ENCODE measurements around the gene UTY.

DNA sequence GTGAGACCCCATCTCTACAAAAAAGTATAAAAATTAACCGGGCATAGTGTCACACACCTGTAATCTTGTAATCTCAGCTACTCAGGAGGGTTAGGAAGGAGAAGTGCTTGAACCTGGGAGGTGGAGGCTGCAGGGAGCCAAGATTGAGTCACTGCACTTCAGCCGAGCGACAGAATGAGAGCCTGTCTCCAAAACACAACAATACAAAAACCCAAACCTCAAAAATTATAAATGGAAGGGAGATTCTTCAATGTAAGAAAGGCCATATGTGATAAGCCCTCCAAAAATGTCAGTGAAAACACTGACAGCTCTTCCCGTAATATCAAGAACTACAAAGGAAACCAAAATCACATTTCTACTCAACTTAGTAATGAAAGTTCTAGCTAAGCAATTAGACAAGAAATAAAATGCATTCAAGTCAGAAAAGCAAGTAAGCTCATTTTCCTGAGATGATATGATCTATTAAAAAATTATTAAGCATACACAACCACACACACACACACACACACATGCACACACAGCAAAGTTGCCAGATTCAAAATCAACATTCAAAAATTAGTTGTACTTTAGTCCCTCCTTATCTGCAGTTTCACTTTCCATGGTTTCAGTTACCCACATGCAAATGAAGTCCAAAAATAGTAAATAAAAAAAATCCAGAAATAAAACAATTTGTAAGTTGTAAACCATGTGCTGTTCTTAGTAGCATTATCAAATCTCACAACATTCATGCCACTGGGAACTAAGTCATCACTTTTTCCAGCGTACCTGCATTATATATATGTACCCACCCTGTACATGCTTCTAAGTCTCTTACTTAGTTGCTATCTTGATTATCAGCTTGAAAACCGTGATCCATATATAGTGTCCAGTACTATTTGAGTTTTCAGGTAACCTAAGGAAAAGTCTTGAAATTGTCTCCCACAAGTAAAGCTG is 108.7 kb downstream of the UTY start:
- TF ChIP-seq CREB1 (IDR thresholded peaks at IDR 0.05) (no peak), CREB1 (CRISPR knock-in tag; IDR thresholded peaks at IDR 0.05) (no peak), EP300 (IDR thresholded peaks at IDR 0.05; ENCODE audit: low read depth in 2 of 2, low read length in 2 of 2) (no peak), EP300 (CRISPR knock-in tag; IDR thresholded peaks at IDR 0.05; ENCODE audit: borderline replicate concordance) (no peak), ZSCAN21 (CRISPR knock-in tag; IDR thresholded peaks at IDR 0.05; ENCODE audit: borderline replicate concordance) (no peak), LCORL (IDR thresholded peaks at IDR 0.05) (no peak), LCORL (CRISPR knock-in tag; IDR thresholded peaks at IDR 0.05) (no peak)
- TF ChIP-seq, protein P1, sequence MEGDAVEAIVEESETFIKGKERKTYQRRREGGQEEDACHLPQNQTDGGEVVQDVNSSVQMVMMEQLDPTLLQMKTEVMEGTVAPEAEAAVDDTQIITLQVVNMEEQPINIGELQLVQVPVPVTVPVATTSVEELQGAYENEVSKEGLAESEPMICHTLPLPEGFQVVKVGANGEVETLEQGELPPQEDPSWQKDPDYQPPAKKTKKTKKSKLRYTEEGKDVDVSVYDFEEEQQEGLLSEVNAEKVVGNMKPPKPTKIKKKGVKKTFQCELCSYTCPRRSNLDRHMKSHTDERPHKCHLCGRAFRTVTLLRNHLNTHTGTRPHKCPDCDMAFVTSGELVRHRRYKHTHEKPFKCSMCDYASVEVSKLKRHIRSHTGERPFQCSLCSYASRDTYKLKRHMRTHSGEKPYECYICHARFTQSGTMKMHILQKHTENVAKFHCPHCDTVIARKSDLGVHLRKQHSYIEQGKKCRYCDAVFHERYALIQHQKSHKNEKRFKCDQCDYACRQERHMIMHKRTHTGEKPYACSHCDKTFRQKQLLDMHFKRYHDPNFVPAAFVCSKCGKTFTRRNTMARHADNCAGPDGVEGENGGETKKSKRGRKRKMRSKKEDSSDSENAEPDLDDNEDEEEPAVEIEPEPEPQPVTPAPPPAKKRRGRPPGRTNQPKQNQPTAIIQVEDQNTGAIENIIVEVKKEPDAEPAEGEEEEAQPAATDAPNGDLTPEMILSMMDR (CRISPR knock-in tag; IDR thresholded peaks at IDR 0.05): no peak
- TF ChIP-seq, protein P2, sequence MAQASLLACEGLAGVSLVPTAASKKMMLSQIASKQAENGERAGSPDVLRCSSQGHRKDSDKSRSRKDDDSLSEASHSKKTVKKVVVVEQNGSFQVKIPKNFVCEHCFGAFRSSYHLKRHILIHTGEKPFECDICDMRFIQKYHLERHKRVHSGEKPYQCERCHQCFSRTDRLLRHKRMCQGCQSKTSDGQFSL (CRISPR knock-in tag; IDR thresholded peaks at IDR 0.05): no peak

All from HepG2 (cell line).